K562 (cell line): ENCODE data around the gene DNAH17. TPM values are rescaled to one million over a fixed set of nuclear protein-coding genes. Genes with fewer than 3 reads are reported as not detected.
A peak's percentile ranks its signal among the peaks of the same experiment; 100 is the strongest.

Experiments used
- EZH2 ChIP-seq: IDR thresholded peaks from 2 replicates; pipeline ENCODE4 v1.6.1; 2012; ENCODE audit warnings: low read depth, mild to moderate bottlenecking, inconsistent platforms, low read length, borderline replicate concordance
- HNRNPUL1 ChIP-seq: fragments of 200-400 bp; formaldehyde crosslinking; IDR thresholded peaks from 2 replicates; pipeline ENCODE4 v1.6.1; 2017; ENCODE audit warnings: low read length
- IRF1 ChIP-seq: sonication (generic); formaldehyde crosslinking; IDR thresholded peaks from 2 replicates; pipeline ENCODE4 v1.8.0; 2022; ENCODE audit warnings: missing genetic modification reagents, mild to moderate bottlenecking, borderline replicate concordance
- MTA3 ChIP-seq: fragments of 450-650 bp; formaldehyde crosslinking; IDR thresholded peaks from 2 replicates; pipeline ENCODE4 v1.6.1; 2017; ENCODE audit warnings: mild to moderate bottlenecking, borderline replicate concordance
- polyA plus RNA-seq, 8 experiments: library from polyadenylated mRNA; depleted of rRNA in 4 of 8; stranded (reverse) in 5 of 8; unstranded in 3 of 8; fragments of >200 nt; fragmentation: Nextera tagmentation in 2 of 8; fragmentation: Illumina TruSeq in 1 of 8; extraction: Ambion mirVana in 2 of 8; extraction: Trizol in 1 of 8; gene quantifications; 2 replicates each; pipeline versions ENCODE4 v1.2.1 to v1.2.3, GENCODE V29; 2011 to 2014; ENCODE audit warnings: inconsistent platforms in 1 of 8, missing spikeins in 1 of 8
- total RNA-seq, 7 experiments: library from RNA; depleted of rRNA in 6 of 7; stranded (reverse); fragments of >200 nt in 6 of 7; fragmentation: Illumina TruSeq in 2 of 7; extraction: Trizol in 2 of 7; gene quantifications; 2 replicates each; pipeline versions ENCODE4 v1.2.1 to v1.2.3, GENCODE V29; 2011 to 2021; ENCODE audit warnings: low replicate concordance in 1 of 7
- TF ChIP-seq, protein P1 (sequence below): fragments of 450-650 bp; IDR thresholded peaks from 2 replicates; pipeline ENCODE4 v1.6.1; 2016; ENCODE audit warnings: low read depth

The DNAH17 gene
- total and polyA plus RNA-seq, 9 of the 15 experiments (the other 6 are each of a cell fraction or from before 2014, with no cell fraction given): under 0.01 to 0.06 (median 0.03) TPM; not detected in 5

DNA sequence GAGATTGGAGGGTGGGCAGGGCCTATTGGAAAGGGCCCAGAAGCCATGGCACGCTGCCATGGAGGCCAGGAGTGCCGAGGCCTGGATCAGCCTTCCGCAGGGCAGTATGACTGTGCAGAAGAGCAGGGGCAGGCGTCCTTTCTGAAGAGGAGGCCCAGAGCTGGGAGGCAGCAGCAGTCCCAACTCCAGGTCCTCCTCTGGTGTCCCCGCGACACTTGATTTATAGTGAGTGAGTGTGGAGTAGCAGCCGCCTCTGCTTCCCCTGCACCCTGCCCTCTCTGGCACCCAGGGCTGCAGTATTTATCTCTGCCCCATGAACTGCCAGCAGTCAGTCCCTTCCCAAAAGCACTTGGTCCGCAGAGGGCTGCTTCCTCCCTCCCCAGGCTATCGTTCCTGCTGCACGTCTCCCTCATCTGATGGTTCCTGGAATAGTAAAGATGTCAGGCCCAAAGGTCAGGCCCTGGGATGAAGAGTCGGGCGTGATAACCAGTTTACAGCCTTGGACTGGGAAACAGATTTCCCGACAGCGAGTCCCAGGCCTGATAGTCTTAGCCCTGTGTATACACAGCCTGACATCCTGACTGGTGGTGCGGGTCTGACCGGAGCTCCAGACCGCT, 165.8 kb downstream of the DNAH17 start (continued):
- TF ChIP-seq, protein P1, sequence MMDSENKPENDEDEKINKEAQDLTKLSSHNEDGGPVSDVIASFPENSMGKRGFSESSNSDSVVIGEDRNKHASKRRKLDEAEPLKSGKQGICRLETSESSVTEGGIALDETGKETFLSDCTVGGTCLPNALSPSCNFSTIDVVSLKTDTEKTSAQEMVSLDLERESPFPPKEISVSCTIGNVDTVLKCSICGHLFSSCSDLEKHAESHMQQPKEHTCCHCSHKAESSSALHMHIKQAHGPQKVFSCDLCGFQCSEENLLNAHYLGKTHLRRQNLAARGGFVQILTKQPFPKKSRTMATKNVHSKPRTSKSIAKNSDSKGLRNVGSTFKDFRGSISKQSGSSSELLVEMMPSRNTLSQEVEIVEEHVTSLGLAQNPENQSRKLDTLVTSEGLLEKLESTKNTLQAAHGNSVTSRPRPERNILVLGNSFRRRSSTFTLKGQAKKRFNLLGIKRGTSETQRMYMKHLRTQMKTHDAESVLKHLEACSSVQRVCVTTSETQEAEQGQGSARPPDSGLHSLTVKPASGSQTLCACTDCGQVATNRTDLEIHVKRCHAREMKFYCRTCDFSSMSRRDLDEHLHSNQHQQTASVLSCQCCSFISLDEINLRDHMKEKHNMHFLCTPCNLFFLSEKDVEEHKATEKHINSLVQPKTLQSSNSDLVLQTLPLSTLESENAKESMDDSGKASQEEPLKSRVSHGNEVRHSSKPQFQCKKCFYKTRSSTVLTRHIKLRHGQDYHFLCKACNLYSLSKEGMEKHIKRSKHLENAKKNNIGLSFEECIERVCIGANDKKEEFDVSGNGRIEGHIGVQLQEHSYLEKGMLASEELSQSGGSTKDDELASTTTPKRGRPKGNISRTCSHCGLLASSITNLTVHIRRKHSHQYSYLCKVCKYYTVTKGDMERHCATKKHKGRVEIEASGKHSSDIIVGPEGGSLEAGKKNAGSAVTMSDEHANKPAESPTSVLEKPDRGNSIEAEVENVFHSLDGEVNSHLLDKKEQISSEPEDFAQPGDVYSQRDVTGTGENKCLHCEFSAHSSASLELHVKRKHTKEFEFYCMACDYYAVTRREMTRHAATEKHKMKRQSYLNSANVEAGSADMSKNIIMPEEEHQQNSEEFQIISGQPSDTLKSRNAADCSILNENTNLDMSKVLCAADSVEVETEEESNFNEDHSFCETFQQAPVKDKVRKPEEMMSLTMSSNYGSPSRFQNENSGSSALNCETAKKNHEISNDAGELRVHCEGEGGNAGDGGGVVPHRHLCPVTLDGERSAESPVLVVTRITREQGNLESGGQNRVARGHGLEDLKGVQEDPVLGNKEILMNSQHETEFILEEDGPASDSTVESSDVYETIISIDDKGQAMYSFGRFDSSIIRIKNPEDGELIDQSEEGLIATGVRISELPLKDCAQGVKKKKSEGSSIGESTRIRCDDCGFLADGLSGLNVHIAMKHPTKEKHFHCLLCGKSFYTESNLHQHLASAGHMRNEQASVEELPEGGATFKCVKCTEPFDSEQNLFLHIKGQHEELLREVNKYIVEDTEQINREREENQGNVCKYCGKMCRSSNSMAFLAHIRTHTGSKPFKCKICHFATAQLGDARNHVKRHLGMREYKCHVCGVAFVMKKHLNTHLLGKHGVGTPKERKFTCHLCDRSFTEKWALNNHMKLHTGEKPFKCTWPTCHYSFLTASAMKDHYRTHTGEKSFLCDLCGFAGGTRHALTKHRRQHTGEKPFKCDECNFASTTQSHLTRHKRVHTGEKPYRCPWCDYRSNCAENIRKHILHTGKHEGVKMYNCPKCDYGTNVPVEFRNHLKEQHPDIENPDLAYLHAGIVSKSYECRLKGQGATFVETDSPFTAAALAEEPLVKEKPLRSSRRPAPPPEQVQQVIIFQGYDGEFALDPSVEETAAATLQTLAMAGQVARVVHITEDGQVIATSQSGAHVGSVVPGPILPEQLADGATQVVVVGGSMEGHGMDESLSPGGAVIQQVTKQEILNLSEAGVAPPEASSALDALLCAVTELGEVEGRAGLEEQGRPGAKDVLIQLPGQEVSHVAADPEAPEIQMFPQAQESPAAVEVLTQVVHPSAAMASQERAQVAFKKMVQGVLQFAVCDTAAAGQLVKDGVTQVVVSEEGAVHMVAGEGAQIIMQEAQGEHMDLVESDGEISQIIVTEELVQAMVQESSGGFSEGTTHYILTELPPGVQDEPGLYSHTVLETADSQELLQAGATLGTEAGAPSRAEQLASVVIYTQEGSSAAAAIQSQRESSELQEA: no peak
- TF ChIP-seq IRF1 (no peak), HNRNPUL1 (no peak), MTA3 (peak; percentile 63; the same call in 1 of the 2 replicates), EZH2 (no peak)
